HG02884 (cell line): ENCODE measurements around the gene GANAB.
"Not testable (repeated sequence)": the region's sequence is repeated elsewhere in the genome, so short reads cannot be mapped to it uniquely, and the experiment has no call there.

Experiments used
- ATAC-seq: cut with Tn5 transposase; IDR thresholded peaks from one replicate; pipeline ENCODE4 v1.9.1; 2021; ENCODE audit warnings: mild to moderate bottlenecking, moderate library complexity; ENCODE audit not compliant: unreplicated experiment

GANAB gene

DNA sequence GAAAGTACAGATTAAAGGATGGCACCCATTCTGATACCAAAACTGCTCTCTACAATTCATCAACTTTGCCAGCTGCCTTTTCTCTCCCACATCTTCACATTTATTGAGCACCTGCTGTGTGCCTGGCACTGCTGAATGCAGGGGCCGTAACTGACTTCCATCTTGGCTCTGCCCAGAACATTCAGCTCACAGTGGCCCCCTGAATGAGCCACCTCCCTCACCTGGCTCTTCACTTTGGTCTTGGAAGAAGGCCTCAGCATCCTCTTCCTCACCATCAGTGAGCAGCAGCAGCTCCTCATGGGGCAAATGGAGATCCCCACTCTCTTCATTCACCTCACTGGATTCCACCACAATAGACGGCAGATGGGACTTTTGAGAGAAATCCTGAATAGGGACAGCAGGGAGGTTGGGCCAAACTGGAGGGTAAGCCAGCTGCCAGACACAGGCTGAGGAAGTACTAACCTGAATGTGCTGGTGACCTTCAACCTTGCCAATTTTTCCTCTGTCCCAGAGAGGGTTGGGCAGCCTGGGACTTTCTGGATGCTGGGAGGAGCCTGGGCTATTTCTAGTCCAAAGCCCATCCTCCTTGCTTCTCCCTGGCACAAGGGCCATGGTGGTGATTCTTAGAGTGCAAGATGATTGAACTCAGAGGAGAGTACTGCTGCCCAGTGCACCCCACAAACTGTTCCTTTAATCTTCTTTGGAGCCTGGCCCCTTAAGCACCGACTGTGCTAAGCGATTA, 23.2 kb upstream of the GANAB start:
- ATAC-seq, result no peak

DNA sequence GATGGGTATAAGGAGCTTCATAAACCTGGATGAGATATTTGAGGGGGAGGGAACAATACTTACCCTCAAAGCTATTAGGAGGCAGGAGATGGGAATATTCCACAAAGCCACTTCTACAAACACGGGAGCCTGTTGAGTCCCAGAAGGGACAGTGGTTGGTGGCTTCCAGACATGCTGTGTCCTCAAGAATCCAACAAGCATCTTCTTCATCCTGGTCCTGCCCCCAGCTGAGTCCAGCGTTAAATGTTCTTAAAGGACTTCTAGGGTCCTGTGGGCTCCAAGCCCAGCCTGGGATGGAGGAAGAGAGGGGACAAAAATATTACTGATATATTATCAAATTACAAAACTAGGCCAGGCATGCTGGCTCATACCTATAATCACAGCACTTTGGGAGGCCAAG, 21.0 kb upstream of the GANAB start:
- ATAC-seq, result no peak

DNA sequence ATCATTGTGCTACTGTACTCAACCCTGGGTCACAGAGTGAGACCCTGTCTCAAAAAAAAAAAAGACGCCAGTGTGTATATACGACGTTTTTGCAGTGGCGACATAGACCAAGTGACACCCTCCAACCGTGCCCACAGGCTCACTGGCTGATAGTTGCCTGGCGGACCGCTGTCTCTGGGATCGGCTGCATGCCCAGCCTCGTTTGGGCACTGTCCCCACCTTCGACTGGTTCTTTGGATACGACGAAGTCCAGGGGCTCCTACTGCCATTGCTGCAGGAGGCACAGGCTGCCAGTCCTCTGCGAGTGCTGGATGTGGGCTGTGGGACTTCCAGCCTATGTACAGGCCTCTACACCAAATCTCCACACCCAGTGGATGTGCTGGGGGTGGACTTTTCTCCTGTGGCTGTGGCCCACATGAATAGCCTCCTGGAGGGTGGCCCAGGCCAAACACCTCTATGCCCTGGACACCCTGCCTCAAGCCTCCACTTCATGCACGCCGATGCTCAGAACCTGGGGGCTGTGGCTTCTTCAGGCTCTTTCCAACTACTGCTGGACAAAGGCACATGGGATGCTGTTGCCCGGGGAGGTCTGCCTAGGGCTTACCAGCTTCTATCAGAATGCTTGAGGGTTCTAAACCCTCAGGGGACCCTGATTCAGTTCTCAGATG, 20.0 kb upstream of the GANAB start:
- no peak for ATAC-seq

DNA sequence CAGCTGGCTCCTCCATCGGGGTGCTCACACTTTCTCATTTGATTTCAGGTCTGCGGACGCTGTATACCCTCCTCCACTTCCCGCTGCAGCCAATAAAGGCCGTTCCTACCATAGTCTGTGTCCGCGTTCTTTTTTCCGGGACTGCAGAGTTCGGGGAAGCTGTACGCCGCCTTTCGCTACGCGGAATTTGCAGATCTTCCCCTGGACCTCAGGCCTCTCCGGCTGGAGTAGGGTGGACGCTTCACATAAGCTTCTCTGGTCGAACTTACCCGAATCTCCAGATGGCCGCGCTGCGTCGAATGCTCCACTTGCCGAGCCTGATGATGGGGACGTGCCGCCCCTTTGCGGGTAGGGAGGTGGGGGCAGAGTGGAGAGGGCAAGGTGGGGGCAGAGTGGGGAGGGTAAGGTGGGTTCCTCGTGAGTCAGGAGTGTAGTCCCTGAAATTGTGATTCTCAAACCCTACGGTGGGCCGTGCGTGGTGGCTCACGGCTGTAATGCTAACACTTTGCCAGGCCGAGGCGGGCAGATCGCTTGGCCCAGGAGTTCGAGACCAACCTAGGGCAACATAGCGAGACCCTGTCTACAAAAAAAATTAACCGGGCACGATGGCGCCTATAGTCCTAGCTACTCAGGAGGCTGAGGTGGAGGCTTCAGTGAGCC, 19.3 kb upstream of the GANAB start:
- ATAC-seq, result peak; percentile 14

- ATAC-seq, result peak; percentile 74
Observed at GRCh38 chr11:62665075-62665598, 18.7 kb upstream of the GANAB start, which contains the start of the genes C11orf98 and CSKMT. Gene C11orf98 (minus strand): TSS chr11:62665210. CDS start chr11:62665169, 41 bp downstream. Gene CSKMT (plus strand): TSS chr11:62665312. CDS start chr11:62665880, 568 bp downstream.

- ATAC-seq, result peak; percentile 22
Observed at GRCh38 chr11:62664405-62665074, 18.1 kb upstream of the GANAB start.

DNA sequence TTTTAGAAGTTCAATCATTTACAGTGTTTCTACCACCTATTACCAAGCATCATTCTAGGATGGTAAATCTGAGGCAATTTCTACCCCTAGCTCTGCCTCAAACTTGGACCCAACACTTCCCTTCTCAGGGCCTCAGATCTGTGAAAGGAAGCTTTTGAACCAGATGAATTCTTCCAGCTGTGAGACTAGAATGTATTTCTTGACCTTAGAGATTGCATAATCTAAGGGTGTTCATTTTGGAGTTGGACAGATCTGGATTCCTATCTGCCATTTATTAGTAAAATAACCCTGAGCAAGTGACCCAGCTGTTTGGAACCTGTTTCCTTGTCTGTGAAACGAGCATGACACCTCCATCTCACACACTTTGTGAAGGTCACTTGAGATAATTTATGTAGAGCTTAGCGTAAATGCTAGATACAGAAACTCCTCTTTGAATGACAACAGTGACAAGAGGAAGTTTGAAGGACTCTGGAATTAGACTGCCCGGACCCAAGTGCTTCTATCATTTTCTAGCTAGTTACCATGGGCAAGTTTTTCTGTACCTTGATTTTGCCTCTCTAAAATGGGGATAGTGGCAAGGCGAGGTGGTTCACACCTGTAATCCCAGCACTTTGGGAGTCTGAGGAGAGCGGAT, 10.5 kb upstream of the GANAB start:
- no peak for ATAC-seq

- ATAC-seq, result no peak
Observed at GRCh38 chr11:62654297-62654696, 7.9 kb upstream of the GANAB start.

DNA sequence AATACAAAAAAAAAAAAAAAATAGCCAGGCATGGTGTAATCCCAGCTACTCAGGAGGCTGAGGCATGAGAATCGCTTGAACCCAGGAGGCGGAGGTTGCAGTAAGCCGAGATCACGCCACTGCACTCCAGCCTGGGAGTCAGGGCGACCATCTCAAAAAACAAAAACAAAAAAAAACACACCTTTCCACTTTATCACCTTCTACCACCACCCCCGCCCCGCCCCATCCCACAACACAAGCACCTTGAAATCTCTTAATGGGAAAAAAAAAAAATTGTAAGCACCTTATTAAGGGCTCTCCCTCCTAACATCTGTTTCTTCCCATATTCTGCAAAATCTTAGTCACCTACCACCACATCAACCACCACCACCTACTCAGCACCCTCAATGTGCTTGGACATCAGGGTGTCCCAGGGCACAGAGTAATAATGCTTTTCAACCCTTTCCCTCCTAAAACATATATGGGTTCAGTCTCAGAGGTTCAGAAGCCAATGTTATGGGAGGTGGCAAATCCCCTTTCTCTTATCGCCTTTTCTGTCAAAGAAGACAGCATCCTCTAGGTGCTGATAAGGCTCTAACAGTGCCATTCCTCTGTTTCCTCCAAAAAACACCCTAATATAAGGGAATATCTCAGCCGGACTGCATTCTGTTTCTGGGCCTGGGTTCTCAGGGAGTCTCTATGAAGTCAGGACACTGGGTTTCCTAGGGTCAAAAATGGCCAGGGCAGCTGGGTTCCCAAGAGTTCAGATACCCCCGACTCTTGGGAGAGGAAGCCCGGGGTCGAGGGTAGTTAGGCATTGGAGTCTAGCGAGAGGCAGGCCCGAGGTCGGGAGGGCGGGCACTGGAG, 6.0 kb upstream of the GANAB start:
- no peak for ATAC-seq

- not testable (repeated sequence) for ATAC-seq
Observed at GRCh38 chr11:62650283-62650682, 3.9 kb upstream of the GANAB start.

DNA sequence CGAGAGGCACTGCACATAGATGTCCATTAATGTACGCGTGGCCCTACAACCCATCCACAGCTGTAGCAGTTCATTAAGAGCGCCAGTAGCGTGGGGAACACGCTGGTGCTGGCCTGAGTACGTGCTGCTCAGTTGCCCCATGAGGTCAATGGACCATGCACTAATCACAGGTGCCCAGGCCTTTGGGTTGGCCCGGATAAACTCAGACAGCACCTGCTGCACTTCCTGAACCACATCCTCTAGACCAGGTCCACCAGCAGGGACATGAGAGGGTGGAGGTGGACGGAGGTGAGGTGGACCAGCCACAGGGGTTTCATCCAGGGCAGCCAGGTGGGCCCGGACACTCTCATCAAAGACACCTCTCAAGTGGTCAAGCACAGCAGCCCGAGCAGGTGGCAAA, 3.1 kb upstream of the GANAB start:
- no peak for ATAC-seq

- no peak for ATAC-seq
Observed at GRCh38 chr11:62648967-62649364, 2.6 kb upstream of the GANAB start.

GRCh38 chr11:62648185-62648966, 2.0 kb upstream of the GANAB start:
- ATAC-seq, result no peak

DNA sequence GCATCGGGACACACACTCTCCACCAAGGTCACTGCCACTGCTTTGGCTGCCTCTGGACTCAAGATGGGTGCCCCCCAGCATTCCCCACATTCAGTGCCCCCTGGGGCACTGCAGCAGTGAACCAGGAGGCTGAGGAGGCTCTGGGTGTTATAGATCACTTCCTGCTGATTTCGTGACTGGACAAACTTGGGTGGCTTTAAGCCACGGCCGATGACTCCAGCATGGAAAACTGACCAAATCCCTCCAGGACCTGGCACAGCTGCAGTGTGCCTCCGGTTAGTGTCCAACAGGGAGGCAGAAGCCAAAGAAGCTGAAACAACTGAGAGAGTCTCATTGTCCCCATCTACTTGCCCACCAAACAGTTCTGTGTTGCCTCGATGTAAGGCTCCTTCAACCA, 1.2 kb upstream of the GANAB start:
- ATAC-seq, result no peak

DNA sequence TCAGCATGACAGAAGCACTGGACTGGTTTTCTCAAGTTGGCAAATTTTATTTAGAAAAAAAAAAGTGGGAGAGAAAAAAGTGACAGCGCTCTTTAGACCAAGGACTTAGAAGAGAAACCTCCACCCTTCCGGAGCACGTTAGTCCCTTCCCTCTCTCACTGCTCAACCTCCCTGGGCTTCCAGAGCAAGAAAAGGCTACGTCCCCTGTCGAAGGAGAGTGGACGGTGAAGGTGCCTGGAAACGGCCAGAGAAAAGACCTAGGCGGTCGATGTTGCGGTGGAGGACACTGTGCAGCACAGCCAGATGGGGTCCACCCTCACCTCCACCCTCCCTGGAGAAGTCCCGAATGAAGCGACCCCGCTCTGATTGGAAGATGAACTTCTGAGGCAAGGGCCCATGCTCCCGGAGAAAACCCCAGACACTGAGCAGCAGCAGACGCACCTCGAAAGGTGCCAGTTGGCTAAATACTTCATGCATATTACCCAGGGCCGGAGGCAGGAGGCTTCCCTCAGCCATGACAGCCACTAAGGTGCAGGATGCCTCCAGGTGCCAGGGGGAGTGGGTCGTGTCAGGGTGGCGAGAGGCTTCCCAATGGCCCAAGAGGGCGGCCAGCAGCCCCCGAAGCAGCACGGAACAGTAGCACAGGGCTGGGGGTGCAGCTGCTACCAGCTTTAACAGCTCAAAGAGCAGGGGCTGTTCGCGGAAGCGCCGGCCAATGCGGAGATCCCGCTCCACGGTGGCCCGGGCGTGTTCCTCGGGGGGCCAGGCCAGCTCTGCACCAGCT, 604 bp upstream of the GANAB start:
- ATAC-seq, result no peak

- no peak for ATAC-seq
Observed at GRCh38 chr11:62645671-62645945, 805 bp downstream of the GANAB start.

- no peak for ATAC-seq
Observed at GRCh38 chr11:62644220-62644619, 2.2 kb downstream of the GANAB start.

- no peak for ATAC-seq
Observed at GRCh38 chr11:62632492-62632891, 13.9 kb downstream of the GANAB start.
